HepG2 (cell line): Measurements from ENCODE around the gene WDR45B. TPM values are rescaled to one million over a fixed set of nuclear protein-coding genes. Genes with fewer than 3 reads are reported as not detected.
A peak's percentile ranks its signal among the peaks of the same experiment; 100 is the strongest.
"Not testable (repeated sequence)": the region's sequence is repeated elsewhere in the genome, so short reads cannot be mapped to it uniquely, and the experiment has no call there.

Experiments
- ATAC-seq: fragments of 200-7000 bp; cut with Tn5 transposase; 3 replicates; pipeline ENCODE4 v1.9.1; 2020; ENCODE audit warnings: mild to moderate bottlenecking, moderate library complexity
- BruUV-seq: library from RNA; stranded (reverse); fragments of 400-500 nt; replicated peaks from 2 replicates; lab custom pipeline; 2021; lab: Mats Ljungman, UMichigan
- CTCF ChIA-PET: fragments of 300-600 bp; formaldehyde crosslinking; extraction: SDS; loops from one replicate; lab custom pipeline; 2021; ENCODE audit warnings: low total read pairs, inconsistent platforms, low intra/inter-chr PET ratio; lab: Yijun Ruan, JAX
- POLR2A ChIA-PET: fragments of 350-600 bp; sonication (Branson Sonifier 250); formaldehyde crosslinking; loops from one replicate; lab custom pipeline; 2020; ENCODE audit warnings: antibody characterized with exemption, inconsistent platforms; lab: Yijun Ruan, JAX
- DNase-seq: peaks from one replicate; pipeline ENCODE4 v3.0.0-alpha.2; 2015; ENCODE audit warnings: low spot score
- FAIRE-seq: peaks from 3 replicates; lab custom pipeline; 2011; peaks lifted over from hg19 to GRCh38; lab: Jason Lieb, UNC
- H2AFZ ChIP-seq: one replicate; pipeline ENCODE4 v1.6.1; 2011; ENCODE audit warnings: low read length, inconsistent platforms
- H3K27ac ChIP-seq: fragments of 300-600 bp; 3 replicates; pipeline ENCODE4 v1.8.0; 2011; ENCODE audit warnings: mixed run types, mild to moderate bottlenecking, mixed read lengths, low read length, inconsistent platforms; ENCODE audit not compliant: insufficient read depth; ENCODE audit errors: extremely low read length
- H3K27me3 ChIP-seq, 2 experiments: fragments of 200-600 bp in 1 of 2; 2 replicates in 1 of 2; 3 replicates in 1 of 2; pipeline versions ENCODE4 v1.6.0 to v1.8.0; 2011; ENCODE audit warnings: low read length in 2 of 2, mild to moderate bottlenecking in 2 of 2, moderate library complexity in 2 of 2, inconsistent platforms in 1 of 2; ENCODE audit not compliant: insufficient read depth in 2 of 2, control insufficient read depth in 1 of 2
- H3K36me3 ChIP-seq, 2 experiments: fragments of 200-600 bp in 1 of 2; replicated peaks in 1 of 2; 2 replicates in 1 of 2; 3 replicates in 1 of 2; pipeline versions ENCODE4 v1.5.1 to v1.8.0; 2011; ENCODE audit warnings: low read length in 2 of 2, inconsistent platforms in 1 of 2; ENCODE audit not compliant: insufficient read depth in 2 of 2, control insufficient read depth in 1 of 2
- H3K4me1 ChIP-seq: 2 replicates; pipeline ENCODE4 v1.5.1; 2012; ENCODE audit warnings: low read length, inconsistent platforms; ENCODE audit not compliant: insufficient read depth
- H3K4me2 ChIP-seq: 2 replicates; pipeline ENCODE4 v1.6.0; 2011; ENCODE audit warnings: low read depth, low read length, inconsistent platforms
- H3K4me3 ChIP-seq, 3 experiments: fragments of 200-600 bp in 1 of 3; sonication (generic), shearing (Covaris generic) in 1 of 3; replicated peaks in 1 of 3; 2 replicates each; pipeline ENCODE4 v1.5.1; 2011 to 2016; ENCODE audit warnings: low read length in 3 of 3, inconsistent platforms in 2 of 3, low read depth in 2 of 3, mild to moderate bottlenecking in 2 of 3, control low read depth in 1 of 3, mixed read lengths in 1 of 3; ENCODE audit not compliant: insufficient read depth in 1 of 3
- H3K79me2 ChIP-seq: one replicate; pipeline ENCODE4 v1.6.1; 2011; ENCODE audit warnings: low read length, inconsistent platforms; ENCODE audit not compliant: insufficient read depth
- H3K9ac ChIP-seq: 2 replicates; pipeline ENCODE4 v1.6.0; 2011; ENCODE audit warnings: mild to moderate bottlenecking, low read depth, low read length, inconsistent platforms; ENCODE audit not compliant: insufficient read depth
- H3K9me3 ChIP-seq: 2 replicates; pipeline ENCODE4 v1.5.1; 2012; ENCODE audit warnings: mild to moderate bottlenecking, low read length
- H4K20me1 ChIP-seq: 2 replicates; pipeline ENCODE4 v1.6.0; 2011; ENCODE audit warnings: inconsistent platforms, mild to moderate bottlenecking, low read length, moderate library complexity; ENCODE audit not compliant: insufficient read depth
- AGO2 ChIP-seq: fragments of 200-400 bp; formaldehyde crosslinking; optimal IDR thresholded peaks from 2 replicates; pipeline ENCODE3; 2017; ENCODE audit warnings: mild to moderate bottlenecking, low read depth, low read length, moderate library complexity
- BCLAF1 ChIP-seq: fragments of 450-650 bp; IDR thresholded peaks from 2 replicates; pipeline ENCODE4 v1.6.1; 2017; ENCODE audit warnings: mild to moderate bottlenecking
- CREBL2 ChIP-seq: sonication (generic); formaldehyde crosslinking; IDR thresholded peaks from 2 replicates; pipeline ENCODE4 v1.8.1; 2023; ENCODE audit warnings: missing genetic modification reagents, mild to moderate bottlenecking, borderline replicate concordance
- PAWR ChIP-seq: sonication (generic); formaldehyde crosslinking; IDR thresholded peaks from 2 replicates; pipeline ENCODE4 v1.4.0; 2020; ENCODE audit warnings: missing genetic modification reagents, mild to moderate bottlenecking, borderline replicate concordance
- PHF21A ChIP-seq: sonication (generic); formaldehyde crosslinking; IDR thresholded peaks from 2 replicates; pipeline ENCODE4 v1.5.0; 2020; ENCODE audit warnings: mild to moderate bottlenecking, missing genetic modification reagents
- RCOR2 ChIP-seq: IDR thresholded peaks from 2 replicates; pipeline ENCODE4 v1.6.1; 2016; ENCODE audit warnings: missing biosample characterization, missing genetic modification reagents
- SNAI1 ChIP-seq: sonication (generic); formaldehyde crosslinking; IDR thresholded peaks from 2 replicates; pipeline ENCODE4 v1.5.0; 2020; ENCODE audit warnings: mild to moderate bottlenecking, missing genetic modification reagents, borderline replicate concordance
- ZBTB21 ChIP-seq: sonication (generic); formaldehyde crosslinking; IDR thresholded peaks from 2 replicates; pipeline ENCODE4 v1.4.0; 2020; ENCODE audit warnings: missing genetic modification reagents
- ZBTB38 ChIP-seq: sonication (generic); formaldehyde crosslinking; IDR thresholded peaks from 2 replicates; pipeline ENCODE4 v1.5.1; 2020; ENCODE audit warnings: mild to moderate bottlenecking, missing genetic modification reagents
- ZNF263 ChIP-seq: sonication (generic); formaldehyde crosslinking; IDR thresholded peaks from 2 replicates; pipeline ENCODE4 v1.4.0; 2020; ENCODE audit warnings: missing genetic modification reagents
- ZNF781 ChIP-seq: sonication (generic); formaldehyde crosslinking; IDR thresholded peaks from 2 replicates; pipeline ENCODE4 v1.5.1; 2020; ENCODE audit warnings: borderline replicate concordance, mild to moderate bottlenecking, missing genetic modification reagents; ENCODE audit errors: not compliant biosample characterization
- ZNF878 ChIP-seq: sonication (generic); formaldehyde crosslinking; IDR thresholded peaks from 2 replicates; pipeline ENCODE4 v1.8.1; 2023; ENCODE audit warnings: mild to moderate bottlenecking, missing genetic modification reagents, moderate library complexity
- WGBS: methylation state at CpG from one replicate; pipeline ENCODE4 v1.1.6; 2017; ENCODE audit warnings: low lambda C conversion rate; 5-methylcytosine and 5-hydroxymethylcytosine counted together
- in situ Hi-C: cut with HindIII; loops from 2 replicates; pipeline ENCODE4 v1.10.0; 2017; ENCODE audit warnings: low pct_unique_long_range_greater_than_20kb; ENCODE audit not compliant: extremely low pct_ligation_motif_present
- intact Hi-C: fragments of 100-400 bp; cut with micrococcal nuclease; formaldehyde crosslinking; loops from one replicate; pipeline ENCODE4 v1.10.0; 2022; ENCODE audit not compliant: unreplicated experiment
- polyA plus RNA-seq, 8 experiments: library from polyadenylated mRNA; depleted of rRNA in 3 of 8; stranded (reverse) in 7 of 8; unstranded in 1 of 8; fragments of >200 nt; fragmentation: Illumina TruSeq in 4 of 8; extraction: Trizol in 4 of 8; gene quantifications; 2 replicates each; pipeline versions ENCODE4 v1.2.1 to v1.2.3, GENCODE V29; 2011 to 2016; ENCODE audit warnings: low read depth in 4 of 8, missing spikeins in 1 of 8, mixed read lengths in 1 of 8; ENCODE audit not compliant: insufficient read depth in 1 of 8
- total RNA-seq, 5 experiments: library from RNA; depleted of rRNA; stranded (reverse); fragments of >200 nt; fragmentation: Illumina TruSeq; extraction: Trizol; gene quantifications; 2 replicates each; pipeline ENCODE4 v1.2.3, GENCODE V29; 2016; ENCODE audit warnings: low read depth in 1 of 5

Gene WDR45B
- total and polyA plus RNA-seq, 2 of the 13 experiments (the other 11 are each of a cell fraction or from before 2014, with no cell fraction given), result 86.2 to 155 TPM

GRCh38 chr17:82575581-82576221 is 72.5 kb downstream of the WDR45B start:
- CTCF ChIA-PET, H3K4me1 ChIP-seq: not testable (repeated sequence)
- H3K36me3 ChIP-seq, result peaks cover 44 to 78% of the 10 kb centered on the region in 2 experiments
- peak; percentile 58 for TF ChIP-seq AGO2
- TF ChIP-seq, all 625 proteins: peak for 1; not testable (repeated sequence) for 624
- H3K4me3 ChIP-seq, H3K9ac ChIP-seq, H3K4me2 ChIP-seq, intact Hi-C loops, ATAC-seq, in situ Hi-C loops, H4K20me1 ChIP-seq, H3K27ac ChIP-seq, DNase-seq, H2AFZ ChIP-seq, POLR2A ChIA-PET, FAIRE-seq, BruUV-seq, H3K27me3 ChIP-seq, H3K9me3 ChIP-seq: not testable (repeated sequence)
- peaks cover 36% of the 10 kb centered on the region for H3K79me2 ChIP-seq
- 96% methylated on average over 35 of the region's 52 CpGs for WGBS

GRCh38 chr17:82574041-82574440 is 74.2 kb downstream of the WDR45B start:
- BruUV-seq, result no TSS peak
- intact Hi-C loops, result no loop called here
- H3K4me3 ChIP-seq, result no peak overlapping the region
- 93% methylated on average over 11 of the region's 11 CpGs for WGBS
- no peak overlapping the region for H3K9ac ChIP-seq
- no peak overlapping the region for H3K4me2 ChIP-seq
- TF ChIP-seq ZBTB21 (CRISPR knock-in tag) (no peak), CREBL2 (CRISPR knock-in tag) (no peak), ZNF781 (CRISPR knock-in tag) (no peak), ZNF878 (no peak), PHF21A (CRISPR knock-in tag) (no peak), PAWR (CRISPR knock-in tag) (no peak), ZNF263 (CRISPR knock-in tag) (no peak), SNAI1 (CRISPR knock-in tag) (no peak), RCOR2 (CRISPR knock-in tag) (no peak), BCLAF1 (no peak), ZBTB38 (CRISPR knock-in tag) (no peak)
- H3K79me2 ChIP-seq, result peaks cover 49% of the 10 kb centered on the region
- peaks cover 14% of the 10 kb centered on the region for H3K4me1 ChIP-seq
- DNase-seq (no peak), ATAC-seq (no peak), FAIRE-seq (no peak)
- peaks cover 47 to 88% of the 10 kb centered on the region in 2 experiments for H3K36me3 ChIP-seq
- H2AFZ ChIP-seq, result no peak overlapping the region
- ChIA-PET POLR2A (no interaction called here), CTCF (no interaction called here)
- no peak overlapping the region for H3K27ac ChIP-seq
- in situ Hi-C loops, result no loop called here
- H4K20me1 ChIP-seq, result 0 out of 2 replicates have a peak, but pooled peaks cover 3% of the 10 kb centered on the region
- H3K9me3 ChIP-seq, result no peaks in the 10 kb centered on the region
- H3K27me3 ChIP-seq, result no peaks in the 10 kb centered on the region
